A549 (cell line): Measurements from ENCODE around the gene CNBD2.

Experiments
- CTCF ChIP-seq: fragments of >200 bp; sonication (Bioruptor Twin); formaldehyde crosslinking; IDR thresholded peaks from 3 replicates; pipeline ENCODE4 v1.5.1; 2016
- FOSL2 ChIP-seq, 2 experiments: fragments of 450-650 bp in 1 of 2; fragments of >200 bp in 1 of 2; sonication (Bioruptor Twin) in 1 of 2; formaldehyde crosslinking; IDR thresholded peaks; 2 replicates each; pipeline versions ENCODE4 v1.5.0 to v1.6.1; 2016 to 2020; ENCODE audit warnings: mild to moderate bottlenecking in 1 of 2, moderate library complexity in 1 of 2
- HOXB5 ChIP-seq: fragments of 250-450 bp; sonication (Bioruptor Pico); IDR thresholded peaks from 2 replicates; pipeline ENCODE4 v1.5.0; 2020; ENCODE audit warnings: mild to moderate bottlenecking, moderate library complexity
- JUNB ChIP-seq: fragments of >200 bp; sonication (Bioruptor Twin); formaldehyde crosslinking; IDR thresholded peaks from 2 replicates; pipeline ENCODE4 v1.6.1; 2016
- KDM1A ChIP-seq: fragments of 200-600 bp; sonication (generic); IDR thresholded peaks from 2 replicates; pipeline ENCODE4 v1.6.1; 2016; ENCODE audit warnings: low read depth, mild to moderate bottlenecking
- PBX3 ChIP-seq: IDR thresholded peaks from 2 replicates; pipeline ENCODE4 v1.6.1; 2012
- POLR2A ChIP-seq: IDR thresholded peaks from 2 replicates; pipeline ENCODE4 v1.6.1; 2012; ENCODE audit warnings: mild to moderate bottlenecking, low read length
- POLR2AphosphoS2 ChIP-seq: conservative IDR thresholded peaks from 2 replicates; pipeline ENCODE4 v1.6.1; 2012; ENCODE audit warnings: low read length, improper control_type of control experiment, inconsistent platforms
- RAD21 ChIP-seq, 2 experiments: fragments of >200 bp in 1 of 2; sonication (Bioruptor Twin) in 1 of 2; formaldehyde crosslinking in 1 of 2; IDR thresholded peaks in 1 of 2; conservative IDR thresholded peaks in 1 of 2; 2 replicates in 1 of 2; 3 replicates in 1 of 2; pipeline ENCODE4 v1.6.1; 2012 to 2018; ENCODE audit warnings: inconsistent platforms in 1 of 2
- RARB ChIP-seq: fragments of 250-450 bp; sonication (Bioruptor Pico); IDR thresholded peaks from 2 replicates; pipeline ENCODE4 v1.8.0; 2021; ENCODE audit warnings: mild to moderate bottlenecking, moderate library complexity
- SMC3 ChIP-seq: fragments of >200 bp; sonication (Bioruptor Twin); formaldehyde crosslinking; IDR thresholded peaks from 3 replicates; pipeline ENCODE4 v1.6.1; 2018; ENCODE audit warnings: inconsistent platforms
- TFCP2L1 ChIP-seq: fragments of 250-450 bp; sonication (Bioruptor Pico); IDR thresholded peaks from 2 replicates; pipeline ENCODE4 v1.5.0; 2021; ENCODE audit warnings: mild to moderate bottlenecking
- ZC3H11A ChIP-seq: fragments of 450-650 bp; IDR thresholded peaks from 2 replicates; pipeline ENCODE4 v1.6.1; 2014; ENCODE audit warnings: antibody characterized with exemption, mild to moderate bottlenecking
- TF ChIP-seq, protein P1 (sequence below): fragments of 200-600 bp; sonication (generic); IDR thresholded peaks from 2 replicates; pipeline ENCODE4 v1.6.1; 2016; ENCODE audit warnings: antibody characterized with exemption, mild to moderate bottlenecking, moderate library complexity

- TF ChIP-seq CTCF (no peak), FOSL2 (IDR thresholded peaks at IDR 0.05) (no peak), FOSL2 (CRISPR knock-in tag; IDR thresholded peaks at IDR 0.05) (no peak), POLR2AphosphoS2 (no peak), RAD21 (conservative IDR thresholded peaks at IDR 0.05 in 1 of 2, IDR thresholded peaks at IDR 0.05 in 1 of 2) (no peak), POLR2A (no peak), TFCP2L1 (CRISPR knock-in tag) (no peak), PBX3 (no peak), JUNB (no peak), HOXB5 (CRISPR knock-in tag) (no peak), RARB (CRISPR knock-in tag) (no peak), KDM1A (no peak), SMC3 (no peak), ZC3H11A (no peak)
- TF ChIP-seq, protein P1, sequence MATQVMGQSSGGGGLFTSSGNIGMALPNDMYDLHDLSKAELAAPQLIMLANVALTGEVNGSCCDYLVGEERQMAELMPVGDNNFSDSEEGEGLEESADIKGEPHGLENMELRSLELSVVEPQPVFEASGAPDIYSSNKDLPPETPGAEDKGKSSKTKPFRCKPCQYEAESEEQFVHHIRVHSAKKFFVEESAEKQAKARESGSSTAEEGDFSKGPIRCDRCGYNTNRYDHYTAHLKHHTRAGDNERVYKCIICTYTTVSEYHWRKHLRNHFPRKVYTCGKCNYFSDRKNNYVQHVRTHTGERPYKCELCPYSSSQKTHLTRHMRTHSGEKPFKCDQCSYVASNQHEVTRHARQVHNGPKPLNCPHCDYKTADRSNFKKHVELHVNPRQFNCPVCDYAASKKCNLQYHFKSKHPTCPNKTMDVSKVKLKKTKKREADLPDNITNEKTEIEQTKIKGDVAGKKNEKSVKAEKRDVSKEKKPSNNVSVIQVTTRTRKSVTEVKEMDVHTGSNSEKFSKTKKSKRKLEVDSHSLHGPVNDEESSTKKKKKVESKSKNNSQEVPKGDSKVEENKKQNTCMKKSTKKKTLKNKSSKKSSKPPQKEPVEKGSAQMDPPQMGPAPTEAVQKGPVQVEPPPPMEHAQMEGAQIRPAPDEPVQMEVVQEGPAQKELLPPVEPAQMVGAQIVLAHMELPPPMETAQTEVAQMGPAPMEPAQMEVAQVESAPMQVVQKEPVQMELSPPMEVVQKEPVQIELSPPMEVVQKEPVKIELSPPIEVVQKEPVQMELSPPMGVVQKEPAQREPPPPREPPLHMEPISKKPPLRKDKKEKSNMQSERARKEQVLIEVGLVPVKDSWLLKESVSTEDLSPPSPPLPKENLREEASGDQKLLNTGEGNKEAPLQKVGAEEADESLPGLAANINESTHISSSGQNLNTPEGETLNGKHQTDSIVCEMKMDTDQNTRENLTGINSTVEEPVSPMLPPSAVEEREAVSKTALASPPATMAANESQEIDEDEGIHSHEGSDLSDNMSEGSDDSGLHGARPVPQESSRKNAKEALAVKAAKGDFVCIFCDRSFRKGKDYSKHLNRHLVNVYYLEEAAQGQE, result no peak
Measured at GRCh38 chr20:35941620-35942019, 26.8 kb upstream of the CNBD2 start.
